GM12872 (cell line): ENCODE measurements around the gene RBM19.

Experiments
- CTCF ChIP-seq: IDR thresholded peaks from 3 replicates; pipeline ENCODE4 v1.5.1; 2011; ENCODE audit warnings: low read depth, mild to moderate bottlenecking, low read length, moderate library complexity; ENCODE audit not compliant: insufficient read depth

RBM19 gene

GRCh38 chr12:113794774-113795173 is 171.4 kb downstream of the RBM19 start:
- no peak for TF ChIP-seq CTCF

GRCh38 chr12:113793250-113793649 is 172.9 kb downstream of the RBM19 start:
- TF ChIP-seq CTCF = no peak

- no peak for TF ChIP-seq CTCF
Observed at GRCh38 chr12:113792450-113792849, 173.7 kb downstream of the RBM19 start.

- no peak for TF ChIP-seq CTCF
Observed at GRCh38 chr12:113788020-113788856, 177.9 kb downstream of the RBM19 start.

- TF ChIP-seq CTCF = no peak
Observed at GRCh38 chr12:113786107-113786506, 180.0 kb downstream of the RBM19 start.

- TF ChIP-seq CTCF = no peak
Observed at GRCh38 chr12:113783811-113784210, 182.3 kb downstream of the RBM19 start.

GRCh38 chr12:113782873-113783272 is 183.3 kb downstream of the RBM19 start:
- no peak for TF ChIP-seq CTCF
